Measurements from ENCODE around the gene PPP2R2C.

GRCh38 chr4:6275898-6276806, 196.3 kb downstream of the PPP2R2C start:
- TF ChIP-seq TSHZ1 (tag by site-specific recombination; IDR thresholded peaks at IDR 0.05; ENCODE audit: borderline replicate concordance) (no peak), CTCF (tag by site-specific recombination; IDR thresholded peaks at IDR 0.05) (no peak), ZNF211 (tag by site-specific recombination; IDR thresholded peaks at IDR 0.05; ENCODE audit: low read depth) (no peak), ZNF777 (tag by site-specific recombination; IDR thresholded peaks at IDR 0.05; ENCODE audit: borderline replicate concordance) (no peak), ZNF785 (tag by site-specific recombination; IDR thresholded peaks at IDR 0.05) (no peak), ZNF664 (tag by site-specific recombination; IDR thresholded peaks at IDR 0.05) (no peak), ELK4 (IDR thresholded peaks at IDR 0.05; ENCODE audit: borderline replicate concordance, low read depth, low read length) (no peak), WT1 (tag by site-specific recombination; IDR thresholded peaks at IDR 0.05) (no peak)
